ENCODE data around the gene TSPAN9. TPM values are rescaled to one million over a fixed set of nuclear protein-coding genes. Genes with fewer than 3 reads are reported as not detected.

The TSPAN9 gene
- total RNA-seq, 1 experiment from 2014 or later = 7.7 TPM

GRCh38 chr12:3193131-3193530 lies 116.0 kb downstream of the TSPAN9 start:
- Histone ChIP-seq H3K27me3 (ENCODE audit: control insufficient read depth, insufficient read depth, low read length) (no peaks in the 10 kb centered on the region), H3K36me3 (ENCODE audit: control insufficient read depth, insufficient read depth, low read length) (no peaks in the 10 kb centered on the region), H3K4me3 (ENCODE audit: low read depth in 2 of 2, low read length in 2 of 2) (no peak overlapping the region), H3K4me1 (ENCODE audit: control insufficient read depth, insufficient read depth, low read length) (no peaks in the 10 kb centered on the region), H3K9me3 (ENCODE audit: control insufficient read depth, insufficient read depth, low read depth, low read length) (no peaks in the 10 kb centered on the region), H3K27ac (ENCODE audit: low read length) (no peak overlapping the region)
- ATAC-seq (no peak), DNase-seq (ENCODE audit: low read depth, low spot score) (no peak)
- ChIA-PET POLR2A (no interaction called here), CTCF (interaction anchor here (0.5 kb wide), 1 partner anchor 278 kb away, joined by 6 read pairs; no protein-coding TSS in a partner anchor)
- in situ Hi-C loops (cut with HindIII; ENCODE audit: low pct_unique_long_range_greater_than_20kb, low sequenced_read_pairs) (no loop called here), intact Hi-C loops (cut with micrococcal nuclease; ENCODE audit: unreplicated experiment) (no loop called here)
- TF ChIP-seq REST (IDR thresholded peaks at IDR 0.05; ENCODE audit: insufficient read depth in 1 of 2, low read depth in 2 of 2, low read length in 1 of 2) (no peak), CTCF (IDR thresholded peaks at IDR 0.05) (no peak), POLR2AphosphoS5 (IDR thresholded peaks at IDR 0.05; ENCODE audit: low read depth, low read length) (no peak), TCF7L2 (IDR thresholded peaks at IDR 0.05; ENCODE audit: low read depth, low read length) (no peak), SIN3A (IDR thresholded peaks at IDR 0.05; ENCODE audit: borderline replicate concordance, insufficient read depth, low read depth, low read length) (no peak)
- BruUV-seq (replicated peaks) = no TSS peak

- H3K27ac ChIP-seq (ENCODE audit: low read length) = no peak overlapping the region
- in situ Hi-C loops (cut with HindIII; ENCODE audit: low pct_unique_long_range_greater_than_20kb, low sequenced_read_pairs) (no loop called here), intact Hi-C loops (cut with micrococcal nuclease; ENCODE audit: unreplicated experiment) (no loop called here)
- BruUV-seq (replicated peaks) = no TSS peak
- H3K36me3 ChIP-seq (ENCODE audit: control insufficient read depth, insufficient read depth, low read length) = no peaks in the 10 kb centered on the region
- CTCF ChIA-PET = no interaction called here
- no peaks in the 10 kb centered on the region for H3K4me1 ChIP-seq (ENCODE audit: control insufficient read depth, insufficient read depth, low read length)
- no peaks in the 10 kb centered on the region for H3K27me3 ChIP-seq (ENCODE audit: control insufficient read depth, insufficient read depth, low read length)
- no peak overlapping the region for H3K4me3 ChIP-seq (ENCODE audit: low read depth in 2 of 2, low read length in 2 of 2)
- DNase-seq (ENCODE audit: low read depth, low spot score) (no peak), ATAC-seq (no peak)
- POLR2A ChIA-PET = no interaction called here
- no peak for TF ChIP-seq CTCF (IDR thresholded peaks at IDR 0.05)
- no peak for TF ChIP-seq TCF7L2 (IDR thresholded peaks at IDR 0.05; ENCODE audit: low read depth, low read length)
- no peak for TF ChIP-seq SIN3A (IDR thresholded peaks at IDR 0.05; ENCODE audit: borderline replicate concordance, insufficient read depth, low read depth, low read length)
- TF ChIP-seq POLR2AphosphoS5 (IDR thresholded peaks at IDR 0.05; ENCODE audit: low read depth, low read length) = no peak
- TF ChIP-seq REST (IDR thresholded peaks at IDR 0.05; ENCODE audit: insufficient read depth in 1 of 2, low read depth in 2 of 2, low read length in 1 of 2) = no peak
- H3K9me3 ChIP-seq (ENCODE audit: control insufficient read depth, insufficient read depth, low read depth, low read length) = no peaks in the 10 kb centered on the region
These were observed 116.6 kb downstream of the TSPAN9 start for GRCh38 chr12:3193755-3194154.
